K562 (cell line): ENCODE data around the gene TSKS. TPM values are rescaled to one million over a fixed set of nuclear protein-coding genes. Genes with fewer than 3 reads are reported as not detected.

Experiments
- FOS ChIP-seq: IDR thresholded peaks from 3 replicates; pipeline ENCODE4 v1.6.1; 2011; ENCODE audit not compliant: insufficient read length; ENCODE audit errors: extremely low read depth
- KAT2B ChIP-seq: IDR thresholded peaks from one replicate; pipeline ENCODE4 v1.6.1; 2012; ENCODE audit warnings: low read depth, mild to moderate bottlenecking, control low read depth, inconsistent platforms, low read length, moderate library complexity
- MTA1 ChIP-seq: fragments of 450-650 bp; IDR thresholded peaks from 2 replicates; pipeline ENCODE4 v1.6.1; 2017; ENCODE audit warnings: borderline replicate concordance
- MXI1 ChIP-seq: IDR thresholded peaks from 2 replicates; pipeline ENCODE4 v1.6.1; 2011; ENCODE audit warnings: low read depth, mild to moderate bottlenecking, improper control_type of control experiment, low read length
- NBN ChIP-seq: fragments of 450-650 bp; IDR thresholded peaks from 2 replicates; pipeline ENCODE4 v1.6.1; 2016; ENCODE audit warnings: low read depth, mild to moderate bottlenecking
- TAL1 ChIP-seq: fragments of 450-650 bp; IDR thresholded peaks from 2 replicates; pipeline ENCODE4 v1.6.1; 2016; ENCODE audit warnings: mild to moderate bottlenecking
- TCF7 ChIP-seq: sonication (generic); IDR thresholded peaks from 2 replicates; pipeline ENCODE4 v1.6.1; 2016; ENCODE audit warnings: antibody characterized with exemption, borderline replicate concordance
- TEAD2 ChIP-seq: fragments of 450-650 bp; IDR thresholded peaks from 2 replicates; pipeline ENCODE4 v1.6.1; 2016; ENCODE audit warnings: missing genetic modification characterization, control low read depth, missing compliant biosample characterization
- ZC3H8 ChIP-seq: fragments of 450-650 bp; IDR thresholded peaks from 2 replicates; pipeline ENCODE4 v1.6.1; 2017
- ZNF134 ChIP-seq: fragments of 250-450 bp; sonication (Bioruptor Pico); conservative IDR thresholded peaks from 2 replicates; pipeline ENCODE4 v1.4.0; 2020
- ZNF561 ChIP-seq: fragments of 450-650 bp; formaldehyde crosslinking; conservative IDR thresholded peaks from 2 replicates; pipeline ENCODE4 v1.4.0; 2020; ENCODE audit warnings: mild to moderate bottlenecking, moderate library complexity
- ZNF77 ChIP-seq: fragments of 250-450 bp; sonication (Bioruptor Pico); IDR thresholded peaks from 2 replicates; pipeline ENCODE4 v1.5.0; 2020
- polyA plus RNA-seq, 8 experiments: library from polyadenylated mRNA; depleted of rRNA in 4 of 8; stranded (reverse) in 5 of 8; unstranded in 3 of 8; fragments of >200 nt; fragmentation: Nextera tagmentation in 2 of 8; fragmentation: Illumina TruSeq in 1 of 8; extraction: Ambion mirVana in 2 of 8; extraction: Trizol in 1 of 8; gene quantifications; 2 replicates each; pipeline versions ENCODE4 v1.2.1 to v1.2.3, GENCODE V29; 2011 to 2014; ENCODE audit warnings: inconsistent platforms in 1 of 8, missing spikeins in 1 of 8
- total RNA-seq, 7 experiments: library from RNA; depleted of rRNA in 6 of 7; stranded (reverse); fragments of >200 nt in 6 of 7; fragmentation: Illumina TruSeq in 2 of 7; extraction: Trizol in 2 of 7; gene quantifications; 2 replicates each; pipeline versions ENCODE4 v1.2.1 to v1.2.3, GENCODE V29; 2011 to 2021; ENCODE audit warnings: low replicate concordance in 1 of 7
- TF ChIP-seq, protein P1 (sequence below): fragments of 250-450 bp; sonication (Bioruptor Pico); IDR thresholded peaks from 2 replicates; pipeline ENCODE4 v1.5.0; 2021; ENCODE audit warnings: mild to moderate bottlenecking, moderate library complexity
- TF ChIP-seq, protein P2 (sequence below): fragments of 450-650 bp; IDR thresholded peaks from 2 replicates; pipeline ENCODE4 v1.6.1; 2016; ENCODE audit warnings: mild to moderate bottlenecking, moderate library complexity
- TF ChIP-seq, protein P3 (sequence below): sonication (generic); formaldehyde crosslinking; IDR thresholded peaks from 2 replicates; pipeline ENCODE4 v1.8.0; 2022; ENCODE audit warnings: mild to moderate bottlenecking, missing genetic modification reagents

The TSKS gene
- total and polyA plus RNA-seq, 9 of the 15 experiments (the other 6 are each of a cell fraction or from before 2014, with no cell fraction given), result 0.14 to 4.5 (median 0.80) TPM

DNA sequence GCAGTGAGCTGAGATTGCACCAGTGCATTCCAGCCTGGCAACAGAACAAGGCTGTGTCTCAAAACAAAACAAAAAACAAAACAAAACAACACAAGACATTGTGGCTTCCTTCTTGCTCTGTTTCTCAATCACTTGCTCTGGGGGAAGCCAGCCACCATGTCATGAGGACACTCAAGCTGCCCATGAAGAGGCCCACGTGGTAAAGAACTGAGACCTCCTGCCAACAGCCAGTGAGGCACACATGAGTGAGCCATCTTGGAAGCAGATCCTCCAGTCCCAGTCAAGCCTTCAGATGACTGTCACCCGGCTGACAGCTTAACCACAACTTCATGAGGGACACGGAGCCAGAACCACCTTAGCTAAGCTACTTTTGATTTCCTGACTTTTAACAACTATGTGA, 47.0 kb downstream of the TSKS start (continued):
- TF ChIP-seq, protein P1, sequence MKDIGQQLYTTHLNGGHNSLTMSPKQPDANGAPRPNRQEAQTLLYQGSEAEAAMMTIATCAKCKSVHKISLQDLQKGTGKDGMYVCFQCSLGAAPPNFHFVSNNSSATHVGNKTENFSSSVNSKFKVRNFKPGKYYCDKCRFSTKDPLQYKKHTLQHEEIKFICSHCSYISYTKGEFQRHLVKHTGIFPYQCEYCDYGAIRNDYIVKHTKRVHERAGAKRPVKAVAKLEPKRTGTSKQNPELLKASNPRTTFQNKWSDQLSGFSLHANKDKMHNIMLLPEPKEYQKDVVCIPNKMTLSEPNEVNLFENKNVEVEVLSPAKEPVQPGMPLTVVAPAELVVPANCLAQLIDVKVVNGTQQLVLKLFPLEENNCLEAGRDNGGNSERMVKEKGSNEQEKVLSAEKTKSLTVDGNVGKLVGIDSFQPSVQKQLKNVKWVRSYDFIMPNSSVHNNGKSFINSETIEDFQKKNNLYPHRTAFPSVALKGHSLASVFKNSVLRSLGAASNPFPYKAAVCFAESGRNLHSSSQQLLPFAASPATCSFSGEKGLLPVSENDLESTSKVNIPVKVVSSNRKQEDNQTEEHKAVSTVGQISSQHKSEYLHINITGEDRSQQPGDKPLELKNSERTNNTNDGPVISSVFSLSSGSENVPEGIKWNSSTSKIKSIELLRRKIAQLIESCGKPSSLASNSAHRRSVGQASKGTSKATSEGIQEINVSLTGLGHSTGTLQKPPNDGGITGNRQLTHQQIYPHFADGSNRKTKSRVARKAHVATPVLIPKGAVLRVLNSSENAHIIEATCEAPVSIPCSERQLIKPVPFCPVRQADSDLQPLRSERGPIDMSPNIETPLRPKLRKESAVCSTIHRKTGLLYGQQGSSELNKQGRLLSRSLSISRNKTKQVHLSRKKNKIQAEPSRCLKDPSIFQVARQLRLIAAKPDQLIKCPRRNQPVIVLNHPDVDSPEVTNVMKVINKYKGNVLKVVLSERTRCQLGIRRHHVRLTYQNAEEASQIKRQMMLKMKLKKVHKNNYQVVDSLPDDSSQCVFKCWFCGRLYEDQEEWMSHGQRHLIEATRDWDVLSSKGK, result no peak
- TF ChIP-seq KAT2B, result no peak
- TF ChIP-seq NBN, result no peak
- TF ChIP-seq, protein P2, sequence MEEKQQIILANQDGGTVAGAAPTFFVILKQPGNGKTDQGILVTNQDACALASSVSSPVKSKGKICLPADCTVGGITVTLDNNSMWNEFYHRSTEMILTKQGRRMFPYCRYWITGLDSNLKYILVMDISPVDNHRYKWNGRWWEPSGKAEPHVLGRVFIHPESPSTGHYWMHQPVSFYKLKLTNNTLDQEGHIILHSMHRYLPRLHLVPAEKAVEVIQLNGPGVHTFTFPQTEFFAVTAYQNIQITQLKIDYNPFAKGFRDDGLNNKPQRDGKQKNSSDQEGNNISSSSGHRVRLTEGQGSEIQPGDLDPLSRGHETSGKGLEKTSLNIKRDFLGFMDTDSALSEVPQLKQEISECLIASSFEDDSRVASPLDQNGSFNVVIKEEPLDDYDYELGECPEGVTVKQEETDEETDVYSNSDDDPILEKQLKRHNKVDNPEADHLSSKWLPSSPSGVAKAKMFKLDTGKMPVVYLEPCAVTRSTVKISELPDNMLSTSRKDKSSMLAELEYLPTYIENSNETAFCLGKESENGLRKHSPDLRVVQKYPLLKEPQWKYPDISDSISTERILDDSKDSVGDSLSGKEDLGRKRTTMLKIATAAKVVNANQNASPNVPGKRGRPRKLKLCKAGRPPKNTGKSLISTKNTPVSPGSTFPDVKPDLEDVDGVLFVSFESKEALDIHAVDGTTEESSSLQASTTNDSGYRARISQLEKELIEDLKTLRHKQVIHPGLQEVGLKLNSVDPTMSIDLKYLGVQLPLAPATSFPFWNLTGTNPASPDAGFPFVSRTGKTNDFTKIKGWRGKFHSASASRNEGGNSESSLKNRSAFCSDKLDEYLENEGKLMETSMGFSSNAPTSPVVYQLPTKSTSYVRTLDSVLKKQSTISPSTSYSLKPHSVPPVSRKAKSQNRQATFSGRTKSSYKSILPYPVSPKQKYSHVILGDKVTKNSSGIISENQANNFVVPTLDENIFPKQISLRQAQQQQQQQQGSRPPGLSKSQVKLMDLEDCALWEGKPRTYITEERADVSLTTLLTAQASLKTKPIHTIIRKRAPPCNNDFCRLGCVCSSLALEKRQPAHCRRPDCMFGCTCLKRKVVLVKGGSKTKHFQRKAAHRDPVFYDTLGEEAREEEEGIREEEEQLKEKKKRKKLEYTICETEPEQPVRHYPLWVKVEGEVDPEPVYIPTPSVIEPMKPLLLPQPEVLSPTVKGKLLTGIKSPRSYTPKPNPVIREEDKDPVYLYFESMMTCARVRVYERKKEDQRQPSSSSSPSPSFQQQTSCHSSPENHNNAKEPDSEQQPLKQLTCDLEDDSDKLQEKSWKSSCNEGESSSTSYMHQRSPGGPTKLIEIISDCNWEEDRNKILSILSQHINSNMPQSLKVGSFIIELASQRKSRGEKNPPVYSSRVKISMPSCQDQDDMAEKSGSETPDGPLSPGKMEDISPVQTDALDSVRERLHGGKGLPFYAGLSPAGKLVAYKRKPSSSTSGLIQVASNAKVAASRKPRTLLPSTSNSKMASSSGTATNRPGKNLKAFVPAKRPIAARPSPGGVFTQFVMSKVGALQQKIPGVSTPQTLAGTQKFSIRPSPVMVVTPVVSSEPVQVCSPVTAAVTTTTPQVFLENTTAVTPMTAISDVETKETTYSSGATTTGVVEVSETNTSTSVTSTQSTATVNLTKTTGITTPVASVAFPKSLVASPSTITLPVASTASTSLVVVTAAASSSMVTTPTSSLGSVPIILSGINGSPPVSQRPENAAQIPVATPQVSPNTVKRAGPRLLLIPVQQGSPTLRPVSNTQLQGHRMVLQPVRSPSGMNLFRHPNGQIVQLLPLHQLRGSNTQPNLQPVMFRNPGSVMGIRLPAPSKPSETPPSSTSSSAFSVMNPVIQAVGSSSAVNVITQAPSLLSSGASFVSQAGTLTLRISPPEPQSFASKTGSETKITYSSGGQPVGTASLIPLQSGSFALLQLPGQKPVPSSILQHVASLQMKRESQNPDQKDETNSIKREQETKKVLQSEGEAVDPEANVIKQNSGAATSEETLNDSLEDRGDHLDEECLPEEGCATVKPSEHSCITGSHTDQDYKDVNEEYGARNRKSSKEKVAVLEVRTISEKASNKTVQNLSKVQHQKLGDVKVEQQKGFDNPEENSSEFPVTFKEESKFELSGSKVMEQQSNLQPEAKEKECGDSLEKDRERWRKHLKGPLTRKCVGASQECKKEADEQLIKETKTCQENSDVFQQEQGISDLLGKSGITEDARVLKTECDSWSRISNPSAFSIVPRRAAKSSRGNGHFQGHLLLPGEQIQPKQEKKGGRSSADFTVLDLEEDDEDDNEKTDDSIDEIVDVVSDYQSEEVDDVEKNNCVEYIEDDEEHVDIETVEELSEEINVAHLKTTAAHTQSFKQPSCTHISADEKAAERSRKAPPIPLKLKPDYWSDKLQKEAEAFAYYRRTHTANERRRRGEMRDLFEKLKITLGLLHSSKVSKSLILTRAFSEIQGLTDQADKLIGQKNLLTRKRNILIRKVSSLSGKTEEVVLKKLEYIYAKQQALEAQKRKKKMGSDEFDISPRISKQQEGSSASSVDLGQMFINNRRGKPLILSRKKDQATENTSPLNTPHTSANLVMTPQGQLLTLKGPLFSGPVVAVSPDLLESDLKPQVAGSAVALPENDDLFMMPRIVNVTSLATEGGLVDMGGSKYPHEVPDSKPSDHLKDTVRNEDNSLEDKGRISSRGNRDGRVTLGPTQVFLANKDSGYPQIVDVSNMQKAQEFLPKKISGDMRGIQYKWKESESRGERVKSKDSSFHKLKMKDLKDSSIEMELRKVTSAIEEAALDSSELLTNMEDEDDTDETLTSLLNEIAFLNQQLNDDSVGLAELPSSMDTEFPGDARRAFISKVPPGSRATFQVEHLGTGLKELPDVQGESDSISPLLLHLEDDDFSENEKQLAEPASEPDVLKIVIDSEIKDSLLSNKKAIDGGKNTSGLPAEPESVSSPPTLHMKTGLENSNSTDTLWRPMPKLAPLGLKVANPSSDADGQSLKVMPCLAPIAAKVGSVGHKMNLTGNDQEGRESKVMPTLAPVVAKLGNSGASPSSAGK, result peak; percentile 74
- no peak for TF ChIP-seq TCF7
- TF ChIP-seq ZC3H8, result no peak
- TF ChIP-seq MTA1, result no peak
- TF ChIP-seq, protein P3, sequence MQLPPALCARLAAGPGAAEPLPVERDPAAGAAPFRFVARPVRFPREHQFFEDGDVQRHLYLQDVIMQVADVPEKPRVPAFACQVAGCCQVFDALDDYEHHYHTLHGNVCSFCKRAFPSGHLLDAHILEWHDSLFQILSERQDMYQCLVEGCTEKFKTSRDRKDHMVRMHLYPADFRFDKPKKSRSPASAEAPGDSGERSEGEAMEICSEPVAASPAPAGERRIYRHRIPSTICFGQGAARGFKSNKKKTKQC, result no peak
- no peak for TF ChIP-seq MXI1
- TF ChIP-seq FOS, result no peak
- TF ChIP-seq ZNF561 (CRISPR knock-in tag), result no peak
- TF ChIP-seq TAL1, result no peak
- TF ChIP-seq ZNF134, result no peak
- no peak for TF ChIP-seq TEAD2 (tag)
- no peak for TF ChIP-seq ZNF77 (CRISPR knock-in tag)
